Ovary (tissue), 1 donor: Measurements from ENCODE around the gene CACNA1E.

ENCODE experiments used
- EP300 ChIP-seq: sonication (generic); formaldehyde crosslinking; IDR thresholded peaks from one replicate; pipeline ENCODE4 v1.6.1; 2017; ENCODE audit warnings: antibody characterized with exemption
- POLR2A ChIP-seq: fragments of 450-650 bp; IDR thresholded peaks from one replicate; pipeline ENCODE4 v1.6.1; 2017; ENCODE audit warnings: antibody characterized with exemption, mild to moderate bottlenecking, moderate library complexity

DNA sequence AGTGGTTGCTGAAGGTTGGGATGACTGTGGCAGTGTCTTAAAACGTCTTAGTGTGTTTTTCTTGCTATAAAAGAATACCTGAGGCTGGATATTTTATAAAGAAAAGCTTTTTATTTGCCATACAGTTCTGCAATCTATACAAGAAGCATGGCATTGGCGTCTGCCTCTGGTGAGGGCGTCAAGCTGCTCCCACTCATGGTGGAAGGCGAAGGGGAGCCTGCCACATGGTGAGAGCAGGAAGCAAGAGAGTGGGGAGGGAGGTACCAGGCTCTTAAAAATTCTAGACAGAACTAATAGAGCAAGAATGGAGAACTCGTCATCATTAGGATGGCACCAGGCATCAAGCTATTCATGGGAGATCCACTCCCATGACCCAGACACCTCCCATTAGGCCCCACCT is 140.5 kb downstream of the CACNA1E start:
- TF ChIP-seq EP300 (no peak), POLR2A (no peak)
